Measurements from ENCODE around the gene IFFO2.
"Not testable (repeated sequence)": the region's sequence is repeated elsewhere in the genome, so short reads cannot be mapped to it uniquely, and the experiment has no call there.

Gene IFFO2

DNA sequence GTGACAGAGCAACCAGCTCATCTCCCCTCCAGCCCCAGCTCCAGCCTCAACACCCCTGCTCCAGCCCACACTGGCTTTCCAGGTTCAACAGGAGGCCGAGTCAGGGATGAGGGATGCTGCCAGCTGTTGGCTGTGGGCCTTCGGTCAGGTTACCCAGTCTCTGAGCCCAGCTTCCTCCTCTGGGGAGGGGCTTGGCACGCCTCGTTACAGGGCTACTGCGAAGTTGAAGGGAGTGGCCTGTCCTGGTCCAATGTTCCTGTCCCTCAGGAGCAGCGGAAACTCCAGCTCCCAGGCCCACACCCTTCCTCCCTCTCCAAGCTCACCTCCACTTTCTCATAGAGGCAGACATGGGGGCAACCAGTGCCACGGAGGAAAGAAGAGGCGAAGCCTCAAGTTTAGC lies 81.9 kb downstream of the IFFO2 start:
- no peak for DNase-seq (ENCODE audit: low read depth in 2 of 2)

DNA sequence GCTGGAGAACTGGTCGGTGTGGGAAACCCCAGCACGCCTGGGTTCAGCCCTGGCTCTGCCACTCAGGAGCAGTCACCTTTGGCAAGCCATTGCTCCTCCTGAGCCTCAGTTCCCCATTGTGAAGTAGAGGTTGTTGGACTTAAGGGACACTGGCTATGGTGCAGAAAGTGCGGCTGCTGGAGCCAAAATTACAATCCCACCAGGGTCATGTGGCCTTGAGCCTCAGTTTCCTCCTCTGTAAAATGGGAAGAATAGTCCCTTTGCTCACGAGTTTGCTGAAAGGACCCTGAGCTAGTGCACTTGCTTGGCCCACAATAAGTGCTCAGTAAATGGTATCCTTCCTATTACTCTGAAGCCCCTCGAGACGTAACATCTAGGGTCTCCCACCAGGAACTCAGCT lies 82.4 kb downstream of the IFFO2 start:
- DNase-seq (ENCODE audit: low read depth in 2 of 2), result no peak

DNA sequence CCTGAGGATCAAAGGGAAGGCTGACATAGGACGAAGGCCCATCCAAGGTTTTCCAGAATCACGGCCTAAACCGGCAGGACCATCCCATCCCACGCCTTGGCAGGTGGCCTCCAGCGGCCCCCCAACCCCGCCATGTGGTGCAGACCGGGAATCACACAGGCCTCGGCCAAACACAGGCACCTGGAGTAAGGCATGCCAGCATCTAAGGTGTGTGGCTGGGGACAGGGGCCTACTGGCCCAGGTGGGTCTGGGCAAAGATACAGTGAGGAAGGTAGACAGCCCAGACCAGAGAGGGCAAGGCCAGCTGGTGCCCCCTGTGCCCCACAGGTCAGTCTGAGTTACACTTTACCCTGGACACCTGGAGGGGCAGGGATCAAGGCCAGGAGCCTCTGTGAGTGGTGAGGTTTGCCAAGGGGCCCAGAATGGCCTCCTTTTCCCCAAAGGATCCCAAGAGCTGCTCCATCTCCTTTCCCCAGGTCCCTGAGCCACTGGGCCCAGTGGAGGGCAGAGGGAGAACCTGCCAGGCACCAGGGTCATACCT lies 84.3 kb downstream of the IFFO2 start:
- DNase-seq (ENCODE audit: low read depth in 2 of 2), result no peak

DNA sequence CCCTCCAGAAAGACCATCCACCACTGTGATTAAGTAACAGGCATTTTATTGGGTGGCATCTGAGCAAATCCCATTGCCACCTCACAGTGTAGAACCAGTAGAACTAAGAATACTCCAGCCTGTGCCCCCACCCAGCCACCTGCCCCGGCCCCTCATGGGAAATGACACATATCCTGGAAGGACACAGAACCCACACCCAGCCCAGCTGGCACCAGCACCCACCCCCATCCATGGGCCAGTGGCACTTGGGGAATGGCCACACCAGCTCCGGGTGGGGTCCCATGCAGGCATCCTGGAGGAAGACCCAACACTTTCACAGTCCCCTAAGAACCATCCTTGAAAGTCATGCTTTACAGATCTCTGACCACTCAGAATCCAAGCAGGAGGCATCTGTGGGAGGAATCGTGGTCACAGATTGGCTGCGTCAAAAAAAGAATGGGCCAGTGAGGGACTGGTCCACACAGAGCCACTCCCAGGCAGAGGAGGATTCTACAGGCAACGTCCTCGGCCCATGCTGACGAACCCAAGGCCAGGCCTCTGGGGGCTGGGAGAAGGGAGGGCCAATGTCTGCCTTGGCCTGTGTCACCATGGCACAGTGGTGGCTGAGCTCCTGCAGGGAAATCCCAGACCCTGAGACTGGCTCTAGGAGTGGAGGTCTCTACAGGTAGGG lies 84.9 kb downstream of the IFFO2 start:
- no peak for DNase-seq (ENCODE audit: low read depth in 2 of 2)

DNA sequence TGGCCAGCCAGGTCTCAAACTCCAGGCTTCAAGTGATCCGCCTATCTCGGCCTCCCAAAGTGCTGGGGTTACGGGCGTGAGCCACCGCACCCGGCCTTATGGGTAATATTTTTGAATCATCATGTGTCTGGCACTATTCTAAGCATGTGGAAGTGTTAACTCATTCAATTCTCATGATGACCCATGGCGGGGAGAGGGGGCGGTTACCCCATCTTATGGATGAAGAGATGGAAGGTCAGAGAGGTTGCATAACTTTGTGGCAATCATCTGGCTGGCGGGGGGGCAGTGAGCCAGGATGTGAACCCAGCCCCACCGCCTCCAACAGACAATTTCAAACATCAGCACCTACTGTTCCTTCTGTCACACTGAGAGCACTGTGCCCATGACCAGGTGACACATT lies 85.5 kb downstream of the IFFO2 start:
- no peak for DNase-seq (ENCODE audit: low read depth in 2 of 2)

DNA sequence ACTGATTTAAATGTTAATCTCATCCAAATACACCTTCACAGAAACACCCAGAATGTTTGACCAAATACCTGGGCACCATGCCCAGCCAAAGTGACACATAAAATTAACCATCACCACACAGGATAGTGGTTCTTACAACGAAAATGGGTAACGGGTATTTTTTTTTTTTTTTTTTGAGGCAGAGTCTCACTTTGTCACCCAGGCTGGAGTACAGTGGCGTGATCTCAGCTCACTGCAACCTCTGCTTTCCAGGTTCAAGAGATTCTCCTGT lies 85.9 kb downstream of the IFFO2 start:
- DNase-seq (ENCODE audit: low read depth in 2 of 2), result not testable (repeated sequence)

DNA sequence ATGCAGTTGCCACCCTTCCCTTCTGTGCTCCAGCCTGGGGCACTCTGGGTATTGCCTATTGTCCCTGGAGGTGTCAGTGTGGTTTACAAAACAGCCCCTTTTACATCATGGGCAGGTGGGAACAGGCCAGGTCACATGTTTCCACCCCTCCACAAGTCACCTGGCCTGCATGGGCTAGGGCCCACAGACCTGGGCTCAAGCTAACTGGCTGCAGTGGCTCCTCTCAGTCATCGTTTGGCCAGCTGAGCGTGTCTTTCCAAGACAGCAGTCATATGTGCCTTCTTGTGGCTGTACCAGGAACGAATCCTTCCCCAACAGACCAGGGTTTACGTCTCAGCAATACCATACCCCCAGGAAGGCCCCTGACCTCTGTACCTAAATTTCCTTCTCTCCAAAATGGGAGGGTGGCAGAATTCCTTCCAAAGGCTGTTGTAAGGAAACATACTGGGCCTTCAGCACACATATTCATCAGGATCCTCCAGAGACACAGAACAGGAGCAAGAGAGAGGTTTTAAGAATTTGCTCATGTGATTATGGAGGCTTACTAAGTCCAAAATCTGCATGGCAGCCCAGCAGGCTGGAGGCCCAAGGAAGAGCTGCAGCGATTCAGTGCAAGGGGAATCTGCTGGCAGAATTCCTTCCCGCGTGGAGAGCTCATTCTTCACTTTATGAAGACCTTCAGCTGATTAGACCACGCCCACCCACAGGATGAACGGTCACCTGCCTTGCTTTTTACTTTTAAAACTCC lies 86.5 kb downstream of the IFFO2 start:
- DNase-seq (ENCODE audit: low read depth in 2 of 2), result no peak

DNA sequence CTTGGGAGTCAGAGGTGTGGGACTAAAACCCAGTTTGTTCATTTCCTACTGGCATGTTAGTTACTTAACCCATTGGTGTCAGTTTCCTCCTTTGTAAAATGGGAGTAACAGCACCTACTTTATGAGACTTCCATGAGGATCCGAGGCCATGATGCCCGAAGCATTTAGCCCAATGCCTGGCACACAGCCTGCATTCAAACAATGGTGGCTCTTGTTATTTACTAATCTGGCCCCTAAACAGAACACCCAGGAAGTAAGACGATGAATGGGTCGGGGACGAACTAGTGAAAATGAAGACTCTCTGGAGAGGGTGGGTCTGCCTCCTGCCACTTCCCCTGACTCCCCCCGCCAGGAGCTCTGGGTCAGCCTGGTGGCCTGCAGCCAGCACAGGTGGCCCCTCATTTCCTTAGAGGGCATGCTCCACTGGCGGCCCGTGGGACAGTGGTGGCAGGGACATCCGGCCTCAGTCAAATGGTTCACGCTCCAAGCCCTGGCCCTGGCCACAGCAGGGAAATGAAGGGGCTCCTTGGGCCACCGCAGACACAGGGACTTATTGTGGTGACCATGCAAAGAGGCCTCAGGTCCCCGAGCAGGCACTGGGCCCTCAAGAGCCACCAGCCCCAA lies 87.6 kb downstream of the IFFO2 start:
- no peak for DNase-seq (ENCODE audit: low read depth in 2 of 2)

DNA sequence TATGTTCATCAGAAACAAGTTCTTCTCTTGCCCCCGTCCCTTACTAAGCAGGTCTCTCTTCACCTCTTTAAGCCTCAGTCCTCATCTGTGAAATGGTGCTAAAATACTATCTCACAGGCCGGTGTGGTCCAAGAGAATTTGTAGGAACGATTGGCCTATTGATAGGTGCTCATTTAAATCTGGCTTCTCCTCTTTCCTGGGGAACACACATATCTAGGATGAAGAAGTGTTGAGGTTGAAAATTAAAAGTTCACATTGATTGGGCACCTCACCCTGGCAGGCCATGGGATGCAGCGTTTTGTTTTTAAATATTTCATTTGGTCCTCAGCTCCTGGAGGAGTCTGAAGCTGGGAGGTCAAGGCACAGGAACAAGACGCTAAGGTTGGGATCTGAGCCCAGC lies 88.1 kb downstream of the IFFO2 start:
- DNase-seq (ENCODE audit: low read depth in 2 of 2), result no peak

DNA sequence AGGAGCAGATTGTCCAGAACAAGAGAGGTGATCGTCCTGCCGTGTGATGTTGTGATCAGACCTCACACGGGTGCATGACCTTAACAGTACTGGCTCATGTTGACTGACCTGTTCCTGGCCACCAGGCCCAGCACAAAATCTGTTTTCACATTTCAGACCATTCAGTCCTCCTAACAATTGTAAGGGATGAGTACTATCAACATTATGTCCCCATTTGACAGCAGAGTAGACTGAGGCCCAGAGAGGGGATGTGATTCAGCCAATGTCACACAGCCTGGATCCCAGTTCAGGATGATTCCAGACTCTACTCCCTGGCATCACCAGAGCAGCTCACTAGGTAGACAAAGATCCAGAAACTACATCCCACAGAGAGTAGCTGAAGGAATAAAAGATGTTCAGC lies 89.6 kb downstream of the IFFO2 start:
- DNase-seq (ENCODE audit: low read depth in 2 of 2), result no peak

DNA sequence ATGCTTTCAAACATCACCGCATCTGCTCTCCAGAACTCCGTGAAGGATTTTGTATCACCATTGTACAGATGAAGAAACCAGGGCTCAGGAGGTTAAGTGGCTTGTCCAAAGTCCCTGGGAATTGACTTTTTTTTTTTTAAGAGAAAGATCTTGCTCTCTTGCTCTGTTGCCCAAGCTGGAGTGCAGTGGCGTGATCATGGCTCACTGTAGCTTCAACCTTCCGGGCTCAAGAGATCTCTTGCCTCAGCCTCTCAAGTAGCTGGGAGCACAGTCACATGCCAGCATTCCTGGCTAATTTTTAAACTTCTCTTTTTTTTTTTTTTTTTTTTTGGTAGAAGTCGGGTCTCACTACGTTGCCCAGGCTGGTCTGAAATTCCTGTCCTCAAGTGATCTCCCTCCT lies 90.2 kb downstream of the IFFO2 start:
- no peak for DNase-seq (ENCODE audit: low read depth in 2 of 2)

DNA sequence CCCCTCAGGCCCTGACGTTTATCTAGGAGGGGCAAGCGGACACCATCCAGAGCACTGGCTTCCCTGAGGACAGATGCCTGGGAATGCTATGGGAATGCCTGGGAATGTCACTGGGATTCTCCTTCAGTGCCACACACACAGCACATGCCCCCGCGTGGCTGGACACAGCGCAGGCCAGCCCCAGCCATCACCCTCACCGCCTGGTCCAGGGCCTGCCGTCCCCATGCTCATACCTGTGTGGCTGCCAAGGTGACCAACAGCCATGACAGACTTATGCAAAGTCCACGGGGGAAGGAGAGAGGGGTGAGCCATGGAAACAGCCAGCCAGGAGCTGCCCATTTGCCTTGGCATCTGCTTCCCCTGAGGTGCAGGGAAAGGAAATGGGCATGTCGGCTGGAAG lies 91.3 kb downstream of the IFFO2 start:
- DNase-seq (ENCODE audit: low read depth in 2 of 2), result no peak

DNA sequence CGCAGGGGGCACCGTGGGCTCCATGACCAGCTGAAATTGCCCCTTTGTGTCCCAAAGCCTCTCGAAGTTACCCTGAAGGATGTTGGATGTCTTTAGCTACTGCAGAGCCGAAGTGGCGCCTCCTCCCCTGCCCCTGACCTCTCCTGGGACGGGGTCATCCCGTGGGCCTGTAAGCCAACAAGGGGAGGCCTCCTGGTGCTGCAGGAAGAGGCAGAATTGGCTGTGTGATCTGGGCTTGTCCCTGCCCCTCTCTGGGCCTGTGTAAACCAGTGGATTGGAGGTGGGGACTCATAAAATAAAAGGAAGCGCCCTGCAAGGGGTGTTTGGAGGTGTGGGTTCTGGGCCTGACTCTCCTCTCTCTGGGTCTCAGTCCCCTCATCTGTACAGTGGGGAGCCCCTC lies 94.9 kb downstream of the IFFO2 start:
- no peak for DNase-seq (ENCODE audit: low read depth in 2 of 2)

DNA sequence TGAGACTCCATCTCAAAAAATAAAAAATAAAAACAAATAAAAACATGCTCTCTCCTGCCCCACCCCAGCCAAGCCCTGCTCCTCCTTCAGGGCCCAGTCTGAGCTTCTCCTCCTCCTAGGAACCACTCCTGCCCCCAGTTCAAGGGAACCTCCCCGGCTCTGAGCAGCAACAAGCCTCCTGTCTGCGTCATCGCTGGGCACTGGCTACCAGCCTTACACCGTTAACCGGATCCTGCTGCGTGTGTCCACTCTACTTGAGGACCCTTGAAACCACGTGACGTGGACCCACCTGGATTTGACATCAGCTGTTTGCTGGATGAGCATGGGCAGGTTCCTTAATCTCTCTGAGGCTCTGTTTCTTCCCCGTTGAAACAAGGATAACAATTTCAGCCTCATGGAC lies 95.4 kb downstream of the IFFO2 start:
- DNase-seq (ENCODE audit: low read depth in 2 of 2), result no peak

DNA sequence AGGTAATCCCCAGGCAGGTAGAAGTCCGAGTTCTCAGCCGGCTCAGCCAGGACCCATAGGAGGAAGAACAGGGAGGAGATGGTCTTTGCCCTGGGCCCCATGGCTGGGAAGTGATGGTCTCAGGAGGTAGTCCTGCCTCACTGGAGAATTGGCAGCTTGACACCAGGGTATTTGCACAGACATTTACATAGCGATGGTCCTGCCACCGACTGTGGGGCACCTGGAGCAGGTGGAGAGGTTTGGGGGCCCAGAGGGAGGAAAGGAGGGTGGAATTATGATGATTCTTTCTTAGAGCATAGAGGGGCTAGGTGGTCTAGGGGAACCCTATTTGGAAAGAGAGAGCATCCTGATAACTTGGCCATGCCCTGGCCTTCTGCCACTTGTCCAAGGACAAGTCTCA lies 96.9 kb downstream of the IFFO2 start, which contains the start of gene TAS1R2:
Gene TAS1R2, minus strand, starts transcription at position 101 of the 400 bp plus-strand sequence. Its CDS starts 0 bp downstream, at position 101.
- no peak for DNase-seq (ENCODE audit: low read depth in 2 of 2)

DNA sequence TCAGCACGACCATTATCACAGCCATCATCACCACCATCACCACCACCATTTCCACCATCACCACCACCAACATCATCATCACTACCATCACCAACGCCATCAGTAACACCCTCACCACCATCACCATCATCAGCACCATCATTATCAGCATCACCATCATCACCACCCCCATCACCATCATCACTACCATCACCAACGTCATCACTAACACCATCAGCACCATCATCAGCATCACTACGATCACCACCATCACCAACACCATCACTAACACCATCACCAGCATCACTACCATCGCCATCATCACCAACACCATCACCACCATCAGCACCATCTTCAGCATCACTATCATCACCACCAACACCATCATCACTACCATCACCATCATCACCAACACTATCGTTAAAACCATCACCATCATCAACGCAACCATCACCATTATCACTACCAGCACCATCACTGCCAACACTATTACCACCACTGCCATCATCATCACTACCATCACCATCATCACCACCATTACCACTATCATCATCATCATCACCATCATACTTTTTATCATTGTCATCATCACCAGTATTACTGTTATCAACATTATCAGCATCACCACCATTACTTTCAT lies 98.3 kb downstream of the IFFO2 start:
- DNase-seq (ENCODE audit: low read depth in 2 of 2), result no peak

DNA sequence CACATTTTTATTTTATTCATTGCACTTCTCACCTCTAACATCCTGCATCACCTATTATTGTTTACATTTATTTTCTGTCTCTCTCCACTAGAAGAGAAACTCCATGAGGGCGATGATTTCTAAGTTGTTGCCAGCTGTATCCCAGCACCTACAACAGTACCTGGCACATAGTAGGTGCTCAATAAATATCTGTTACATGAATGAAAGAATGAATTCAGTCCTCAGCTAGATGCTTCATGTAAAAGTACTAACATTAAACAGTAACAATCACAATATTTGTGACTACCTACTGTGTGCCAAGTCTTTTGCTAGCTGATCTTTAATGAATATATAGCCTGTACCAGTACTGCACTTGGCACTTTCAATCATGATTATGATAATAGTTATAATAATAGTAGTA lies 100.0 kb downstream of the IFFO2 start:
- no peak for DNase-seq (ENCODE audit: low read depth in 2 of 2)

DNA sequence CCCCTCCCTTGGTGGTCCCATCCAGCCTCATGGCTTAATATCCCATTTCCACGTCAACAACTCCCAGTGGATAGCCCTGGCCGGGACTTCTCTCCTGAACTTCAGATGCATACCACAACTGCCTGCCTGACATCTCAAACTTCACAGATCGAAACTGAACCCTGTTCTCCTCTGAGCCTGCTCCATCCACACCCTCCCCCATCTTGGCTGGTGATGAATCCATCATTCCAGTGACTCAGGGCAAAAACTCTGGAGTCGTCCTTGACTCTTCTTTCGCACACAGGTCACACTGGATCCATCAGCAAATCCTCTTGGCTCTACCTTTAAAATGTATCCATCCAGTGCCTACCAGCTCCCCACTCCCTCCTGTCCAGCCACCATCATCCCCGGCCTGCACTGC lies 100.9 kb downstream of the IFFO2 start:
- DNase-seq (ENCODE audit: low read depth in 2 of 2), result no peak

DNA sequence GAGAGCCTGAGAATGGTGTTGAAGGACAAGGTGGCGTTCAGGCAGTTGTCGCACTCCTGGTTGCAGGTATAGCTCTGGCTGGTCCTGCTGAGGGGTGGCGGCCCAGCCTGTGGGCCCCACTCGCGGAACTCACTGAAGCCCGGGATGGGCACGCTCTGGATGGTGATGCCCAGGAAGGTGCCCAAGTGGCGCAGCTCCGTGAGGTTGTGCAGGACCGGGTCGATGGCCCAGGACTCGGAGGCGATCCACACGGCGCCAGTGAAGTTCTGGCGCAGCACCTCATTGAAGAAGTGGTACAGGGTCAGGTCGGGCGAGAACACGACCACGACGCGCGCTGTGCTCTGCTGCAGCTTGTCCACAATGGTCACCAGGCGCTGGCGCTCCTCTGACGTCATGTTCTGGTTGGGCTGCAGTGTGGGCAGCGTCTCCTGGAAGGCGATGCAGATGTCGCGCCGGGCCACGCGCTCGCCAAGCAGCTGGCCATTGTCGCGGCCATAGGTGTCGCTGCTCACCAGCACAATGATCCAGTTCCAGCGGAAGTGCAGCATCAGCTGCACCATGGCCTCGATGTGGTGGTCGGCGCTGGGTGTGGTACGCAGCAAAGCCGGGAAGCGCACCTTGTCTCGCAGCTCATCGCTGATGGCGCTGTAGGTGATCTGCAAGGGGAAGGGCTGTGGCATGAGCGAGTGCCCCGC lies 102.0 kb downstream of the IFFO2 start:
- no peak for DNase-seq (ENCODE audit: low read depth in 2 of 2)

Data from stimulated activated CD4-positive, alpha-beta T cell treated with anti-CD3 and anti-CD28 coated beads, Interleukin-12 subunit alpha, Interleukin-12 subunit beta, amount 100 ng/mL, for 24 hours (primary cell).